ENCODE data around the gene GZMM.

GRCh38 chr19:507286-508203, 36.3 kb upstream of the GZMM start, which contains the start of gene TPGS1:
- peak in 1 of 2 donors; percentile 8 for TF ChIP-seq POLR2A (IDR thresholded peaks at IDR 0.05)
- TF ChIP-seq CTCF (IDR thresholded peaks at IDR 0.05): peak in 2 of 5 experiments; percentile 10 to 40
